Stomach smooth muscle (tissue), 2 donors: ENCODE data around the gene PARD6G.
"Not testable (repeated sequence)": the region's sequence is repeated elsewhere in the genome, so short reads cannot be mapped to it uniquely, and the experiment has no call there.

ENCODE experiments used
- H3K27ac ChIP-seq: one replicate; pipeline ENCODE4 v1.7.0; 2013; ENCODE audit warnings: mild to moderate bottlenecking, low read length, inconsistent platforms
- H3K27me3 ChIP-seq, 2 donors: one replicate each; pipeline ENCODE4 v1.7.0; 2013; ENCODE audit warnings: low read length in 2 of 2; ENCODE audit not compliant: insufficient read depth in 2 of 2, control insufficient read depth in 1 of 2
- H3K36me3 ChIP-seq, 2 donors: one replicate each; pipeline ENCODE4 v1.7.0; 2013; ENCODE audit warnings: low read length in 2 of 2; ENCODE audit not compliant: control insufficient read depth in 2 of 2, insufficient read depth in 2 of 2
- H3K4me1 ChIP-seq: one replicate; pipeline ENCODE4 v1.7.0; 2013; ENCODE audit warnings: low read length; ENCODE audit not compliant: control insufficient read depth, insufficient read depth
- H3K4me3 ChIP-seq, 2 donors: one replicate each; pipeline ENCODE4 v1.7.0; 2013; ENCODE audit warnings: low read length in 2 of 2
- H3K9ac ChIP-seq, 2 donors: one replicate each; pipeline ENCODE4 v1.7.0; 2013; ENCODE audit warnings: low read length in 2 of 2, mild to moderate bottlenecking in 1 of 2
- H3K9me3 ChIP-seq, 2 donors: one replicate each; pipeline ENCODE4 v1.7.0; 2013; ENCODE audit warnings: low read length in 2 of 2; ENCODE audit not compliant: control insufficient read depth in 2 of 2
- donor health status: healthy.
- donor health status: Pancreatic carcinoma.

The PARD6G gene

DNA sequence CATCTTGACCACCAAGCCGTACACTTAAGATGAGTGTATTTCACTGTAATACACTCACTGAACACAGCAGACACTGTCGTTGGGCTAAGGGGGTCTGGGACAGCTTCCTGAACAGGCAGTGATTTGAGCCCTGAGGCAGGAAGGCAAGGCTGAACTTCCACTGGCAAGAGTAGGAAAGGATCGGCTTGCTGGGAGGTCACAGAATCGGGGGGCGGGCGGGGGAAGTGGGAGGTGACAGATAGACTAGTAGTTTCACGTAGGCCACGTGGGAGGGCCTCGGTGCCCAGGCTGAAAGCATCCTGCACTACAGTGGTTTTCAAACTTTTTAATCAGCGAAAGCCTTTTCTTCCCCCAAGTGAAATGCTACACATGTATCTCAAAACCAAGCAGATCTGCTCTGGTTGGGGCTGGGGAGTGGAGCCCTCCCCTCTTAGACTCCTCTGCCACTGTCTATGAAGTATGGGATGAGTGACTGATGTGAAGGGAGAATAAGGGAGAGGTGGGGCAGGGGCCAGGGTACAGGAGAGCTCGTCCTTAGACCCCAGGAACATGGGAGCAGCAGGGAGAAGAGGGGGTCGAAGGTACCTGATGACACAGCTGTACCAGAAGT, 8.6 kb downstream of the PARD6G start:
- Histone ChIP-seq H3K9me3 (no peaks in the 10 kb centered on the region), H3K4me3 (no peak overlapping the region), H3K27ac (no peak overlapping the region), H3K27me3 (no peaks in the 10 kb centered on the region), H3K36me3 (no peaks in the 10 kb centered on the region), H3K9ac (no peak overlapping the region), H3K4me1 (no peaks in the 10 kb centered on the region)

DNA sequence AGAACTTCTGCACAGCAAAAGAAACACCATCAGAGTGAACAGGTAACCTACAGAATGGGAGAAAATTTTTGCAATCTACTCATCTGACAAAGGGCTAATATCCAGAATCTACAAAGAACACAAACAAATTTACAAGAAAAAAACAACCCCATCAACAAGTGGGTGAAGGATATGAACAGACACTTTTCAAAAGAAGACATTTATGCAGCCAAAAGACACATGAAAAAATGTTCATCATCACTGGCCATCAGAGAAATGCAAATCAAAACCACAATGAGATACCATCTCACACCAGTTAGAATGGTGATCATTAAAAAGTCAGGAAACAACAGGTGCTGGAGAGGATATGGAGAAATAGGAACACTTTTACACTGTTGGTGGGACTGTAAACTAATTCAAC, 9.8 kb downstream of the PARD6G start:
- not testable (repeated sequence) for H3K4me1 ChIP-seq, H3K4me3 ChIP-seq, H3K27ac ChIP-seq, H3K9me3 ChIP-seq, H3K36me3 ChIP-seq, H3K27me3 ChIP-seq, H3K9ac ChIP-seq

DNA sequence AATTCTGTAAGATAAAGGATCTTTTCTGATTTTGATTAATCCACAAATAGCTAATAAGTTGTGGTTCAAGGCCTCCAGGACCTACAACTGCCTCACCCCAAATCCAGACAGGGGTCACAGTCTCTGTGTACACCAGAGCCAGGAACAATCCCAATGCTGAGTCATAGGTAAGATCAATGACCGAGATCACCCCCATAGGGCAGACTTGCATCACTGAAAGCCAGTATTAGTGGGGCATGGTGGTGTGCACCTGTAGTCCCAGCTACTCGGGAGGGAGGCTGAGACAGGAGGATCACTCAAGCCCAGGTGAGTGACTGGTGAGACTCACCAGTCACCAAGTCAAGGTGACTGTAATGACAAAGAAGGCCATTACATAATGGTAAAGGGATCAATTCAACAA, 12.9 kb downstream of the PARD6G start:
- H3K36me3 ChIP-seq = no peaks in the 10 kb centered on the region
- H3K4me3 ChIP-seq = no peak overlapping the region
- no peak overlapping the region for H3K9ac ChIP-seq
- H3K27me3 ChIP-seq = no peaks in the 10 kb centered on the region
- H3K27ac ChIP-seq = no peak overlapping the region
- H3K9me3 ChIP-seq = no peaks in the 10 kb centered on the region
- H3K4me1 ChIP-seq = peaks cover 5% of the 10 kb centered on the region

DNA sequence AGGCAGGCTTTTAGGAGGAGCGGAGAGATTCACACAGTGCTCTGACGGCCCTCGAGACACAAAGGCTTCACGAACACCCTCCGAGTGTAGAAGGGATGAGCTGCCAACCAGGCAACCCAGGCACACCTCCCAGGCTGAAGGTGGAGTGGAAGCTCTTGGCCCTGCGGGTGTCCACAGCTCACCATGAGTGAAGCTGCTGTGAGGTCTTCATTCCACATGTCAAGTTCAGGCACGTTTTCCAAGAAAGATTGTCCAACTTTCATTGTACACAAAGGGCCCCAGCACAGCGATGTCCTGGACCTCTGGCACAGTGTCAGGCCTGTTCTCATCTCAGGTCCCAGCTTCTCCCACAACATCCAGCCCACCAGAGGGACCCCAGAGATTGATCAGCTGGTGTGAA, 13.4 kb downstream of the PARD6G start:
- Histone ChIP-seq H3K4me3 (no peak overlapping the region), H3K4me1 (peaks cover 7% of the 10 kb centered on the region), H3K27ac (no peak overlapping the region), H3K9ac (no peak overlapping the region), H3K36me3 (no peaks in the 10 kb centered on the region), H3K27me3 (no peaks in the 10 kb centered on the region), H3K9me3 (no peaks in the 10 kb centered on the region)

DNA sequence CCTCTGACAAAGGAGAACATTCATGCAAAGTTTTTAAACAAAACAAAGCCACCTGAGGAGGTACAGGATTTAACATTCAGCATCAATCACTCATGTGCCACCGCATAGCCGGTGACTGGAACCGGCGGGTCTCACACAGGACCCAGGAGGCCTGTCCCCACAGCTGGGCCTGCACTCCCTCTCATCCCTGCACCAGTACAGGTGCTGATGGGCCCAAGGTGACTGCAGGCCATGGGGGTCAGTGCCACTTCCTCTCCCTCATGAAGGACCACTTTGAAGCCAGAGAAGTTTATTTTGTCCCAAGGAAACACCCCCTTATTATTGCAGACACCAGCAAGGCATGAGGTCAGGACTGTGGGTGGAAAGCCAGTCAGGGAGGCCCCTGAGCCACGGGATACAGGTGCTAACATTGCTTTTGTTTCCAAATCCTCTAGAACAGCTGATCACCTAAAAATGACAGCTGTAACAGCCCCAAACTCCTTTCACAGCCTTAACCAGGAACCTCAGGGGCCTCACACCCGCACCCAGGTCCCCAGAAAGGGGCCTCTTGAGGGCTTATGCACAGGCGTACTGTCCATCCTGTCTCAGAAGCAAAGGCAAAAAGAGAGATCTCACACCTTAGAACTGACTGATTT, 14.0 kb downstream of the PARD6G start:
- Histone ChIP-seq H3K9me3 (no peaks in the 10 kb centered on the region), H3K27ac (no peak overlapping the region), H3K36me3 (no peaks in the 10 kb centered on the region), H3K27me3 (no peaks in the 10 kb centered on the region), H3K4me1 (peaks cover 7% of the 10 kb centered on the region), H3K9ac (no peak overlapping the region), H3K4me3 (no peak overlapping the region)

GRCh38 chr18:80232710-80233109, 14.6 kb downstream of the PARD6G start:
- H3K9me3 ChIP-seq = no peaks in the 10 kb centered on the region
- H3K27ac ChIP-seq = no peak overlapping the region

DNA sequence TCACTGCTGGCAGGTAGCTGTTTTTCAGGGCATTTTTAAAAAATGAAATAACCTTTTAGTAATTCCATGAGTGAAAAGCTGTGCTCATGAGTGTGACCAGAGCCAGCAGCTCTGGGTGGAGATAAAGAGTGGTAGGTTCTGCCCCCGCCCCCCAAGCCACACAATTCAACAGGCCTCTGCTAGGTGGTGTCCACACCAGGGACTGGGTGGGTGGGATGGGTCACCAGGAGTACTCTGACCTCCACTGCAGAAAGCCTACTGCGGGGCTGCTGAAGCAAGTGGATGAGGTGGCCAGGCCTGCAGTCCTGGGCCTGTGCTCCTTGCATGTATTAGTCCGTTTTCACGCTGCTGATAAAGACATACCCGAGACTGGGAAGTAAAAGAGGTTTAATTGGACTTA, 15.3 kb downstream of the PARD6G start:
- peaks cover 7% of the 10 kb centered on the region for H3K4me1 ChIP-seq

More at GRCh38 chr18:80232710-80233109, 14.6 kb downstream of the PARD6G start:
- H3K9ac ChIP-seq = no peak overlapping the region
- H3K27me3 ChIP-seq = no peaks in the 10 kb centered on the region
- no peak overlapping the region for H3K4me3 ChIP-seq
- H3K4me1 ChIP-seq = peaks cover 7% of the 10 kb centered on the region
- no peaks in the 10 kb centered on the region for H3K36me3 ChIP-seq

DNA sequence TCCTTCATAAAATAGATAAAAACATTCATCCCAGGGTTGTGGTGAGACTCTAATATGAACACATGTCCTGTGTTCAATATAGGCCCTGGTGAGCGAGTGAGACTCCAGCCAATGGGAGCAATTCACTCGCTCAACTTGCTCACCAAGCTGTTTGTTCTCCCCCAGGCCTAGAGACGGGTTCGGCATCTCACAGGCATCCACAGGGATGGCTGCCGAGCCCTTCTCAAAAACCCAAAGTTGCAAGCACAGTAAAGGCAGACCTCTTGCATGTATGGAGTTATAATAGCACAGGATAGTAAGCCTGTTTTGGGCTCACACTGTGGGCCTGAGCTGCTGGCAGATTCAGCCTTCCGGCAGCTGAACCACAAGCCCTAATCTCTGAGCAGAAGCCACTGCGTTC, 15.7 kb downstream of the PARD6G start:
- Histone ChIP-seq H3K4me3 (no peak overlapping the region), H3K36me3 (no peaks in the 10 kb centered on the region)

More for the DNA sequence above, 15.3 kb downstream of the PARD6G start:
- no peak overlapping the region for H3K27ac ChIP-seq
- H3K4me3 ChIP-seq = no peak overlapping the region
- no peak overlapping the region for H3K9ac ChIP-seq
- H3K9me3 ChIP-seq = no peaks in the 10 kb centered on the region
- H3K36me3 ChIP-seq = no peaks in the 10 kb centered on the region
- no peaks in the 10 kb centered on the region for H3K27me3 ChIP-seq

DNA sequence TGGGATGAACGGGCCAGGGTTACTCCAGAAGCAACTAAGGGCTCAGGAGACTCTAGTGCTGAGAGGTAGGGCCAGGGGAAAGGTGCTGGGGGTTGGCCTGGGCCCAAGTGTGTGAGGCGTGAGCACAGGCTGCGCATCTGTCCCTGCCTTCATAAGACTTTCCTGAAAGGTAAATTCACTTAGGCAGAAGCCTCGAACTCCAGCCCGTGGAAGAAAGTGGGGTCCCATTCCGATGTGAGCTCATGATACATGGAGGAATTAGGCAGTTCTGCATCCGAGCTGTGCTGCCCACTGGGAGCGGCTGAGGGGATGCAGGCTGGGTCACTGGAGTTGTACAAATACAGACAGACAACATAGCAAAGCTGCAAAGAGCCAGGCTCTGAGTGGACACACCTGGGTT, 16.2 kb downstream of the PARD6G start:
- peaks cover 7% of the 10 kb centered on the region for H3K4me1 ChIP-seq
- H3K4me3 ChIP-seq = no peak overlapping the region
- no peaks in the 10 kb centered on the region for H3K27me3 ChIP-seq
- H3K36me3 ChIP-seq = no peaks in the 10 kb centered on the region
- no peak overlapping the region for H3K27ac ChIP-seq
- H3K9me3 ChIP-seq = no peaks in the 10 kb centered on the region
- H3K9ac ChIP-seq = no peak overlapping the region

More for the DNA sequence above, 15.7 kb downstream of the PARD6G start:
- H3K4me1 ChIP-seq = peaks cover 7% of the 10 kb centered on the region
- H3K9ac ChIP-seq = no peak overlapping the region
- no peak overlapping the region for H3K27ac ChIP-seq
- H3K27me3 ChIP-seq = no peaks in the 10 kb centered on the region
- no peaks in the 10 kb centered on the region for H3K9me3 ChIP-seq

- Histone ChIP-seq H3K36me3 (no peaks in the 10 kb centered on the region), H3K9ac (no peak overlapping the region), H3K4me3 (no peak overlapping the region), H3K9me3 (no peaks in the 10 kb centered on the region), H3K27me3 (no peaks in the 10 kb centered on the region), H3K4me1 (peaks cover 7% of the 10 kb centered on the region), H3K27ac (no peak overlapping the region)
Observed at GRCh38 chr18:80229766-80230745, 17.3 kb downstream of the PARD6G start.
